Vagina (tissue), 2 donors: ENCODE results near the gene BRD7.

ENCODE experiments used
- CTCF ChIP-seq, 3 experiments: fragments of 450-650 bp in 2 of 3; fragments of 200-600 bp in 1 of 3; sonication (generic) in 1 of 3; IDR thresholded peaks; one replicate each; pipeline ENCODE4 v1.5.1; 2017 to 2019; ENCODE audit warnings: antibody characterized with exemption in 3 of 3, mild to moderate bottlenecking in 2 of 3, moderate library complexity in 2 of 3
- POLR2A ChIP-seq, 2 donors: fragments of 450-650 bp; IDR thresholded peaks; one replicate each; pipeline ENCODE4 v1.6.1; 2017; ENCODE audit warnings: antibody characterized with exemption in 2 of 2, mild to moderate bottlenecking in 2 of 2, moderate library complexity in 2 of 2
- POLR2AphosphoS5 ChIP-seq, 2 donors: sonication (generic); formaldehyde crosslinking; IDR thresholded peaks; one replicate each; pipeline ENCODE4 v1.9.0; 2017; ENCODE audit warnings: antibody characterized with exemption in 2 of 2, mild to moderate bottlenecking in 2 of 2, low read depth in 1 of 2; ENCODE audit not compliant: insufficient read depth in 1 of 2

DNA sequence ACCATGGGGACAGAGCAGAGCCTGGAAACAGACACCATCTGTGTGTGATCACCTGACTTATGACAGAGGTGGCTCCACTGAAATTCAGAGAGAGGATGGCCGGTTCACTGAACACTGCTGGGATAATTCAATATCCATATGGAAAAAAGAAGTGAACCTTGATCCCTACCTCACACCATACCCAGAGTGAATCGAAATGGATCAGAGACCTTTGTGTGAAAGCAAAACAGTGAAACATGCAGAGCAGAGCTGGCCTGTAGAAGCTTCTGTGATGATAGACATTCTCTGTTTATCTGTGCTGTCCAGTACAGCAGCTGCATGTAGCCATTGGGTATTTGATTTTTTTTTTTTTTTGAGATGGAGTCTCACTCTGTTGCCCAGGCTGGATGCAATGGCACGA is 82.1 kb downstream of the BRD7 start:
- TF ChIP-seq CTCF (IDR thresholded peaks at IDR 0.05) (no peak), POLR2A (IDR thresholded peaks at IDR 0.05) (no peak), POLR2AphosphoS5 (IDR thresholded peaks at IDR 0.05; ENCODE audit: insufficient read depth in 1 of 2, low read depth in 1 of 2) (no peak)
